HCT116 (cell line): ENCODE results near the gene FAH. TPM values are rescaled to one million over a fixed set of nuclear protein-coding genes. Genes with fewer than 3 reads are reported as not detected.

Source experiments
- ATAC-seq: fragments of 200-7000 bp; cut with Tn5 transposase; 2 replicates; pipeline ENCODE4 v1.9.1; 2020; ENCODE audit warnings: mild to moderate bottlenecking, moderate library complexity
- BruUV-seq: library from RNA; stranded (reverse); fragments of 400-500 nt; replicated peaks from 2 replicates; lab custom pipeline; 2021; lab: Mats Ljungman, UMichigan
- CTCF ChIA-PET: fragments of 300-600 bp; sonication (Branson Sonifier 250); formaldehyde crosslinking; loops from one replicate; lab custom pipeline; 2021; ENCODE audit warnings: antibody characterized with exemption; lab: Charles Lee
- POLR2A ChIA-PET: fragments of 300-600, 350-600 bp; sonication (Branson Sonifier 250); formaldehyde crosslinking; loops from one replicate; lab custom pipeline; 2021; ENCODE audit warnings: antibody characterized with exemption; lab: Charles Lee
- RAD21 ChIA-PET, 2 experiments: fragments of 300-600 bp; sonication (Branson Sonifier 250); formaldehyde crosslinking; loops; one replicate each; lab custom pipeline; 2023; ENCODE audit warnings: low total read pairs in 2 of 2; ENCODE audit not compliant: uncharacterized antibody in 2 of 2, unreplicated experiment in 2 of 2, low non-redundant PET in 1 of 2; lab: Charles Lee
- DNase-seq: peaks from one replicate; pipeline ENCODE4 v3.0.0-alpha.2; 2010; ENCODE audit warnings: low read depth, low spot score
- H2AFZ ChIP-seq: fragments of 200-600 bp; shearing (Covaris generic), sonication (generic); 2 replicates; pipeline ENCODE4 v1.6.1; 2017; ENCODE audit warnings: low read depth, mixed run types, mixed read lengths, antibody characterized with exemption, low read length; ENCODE audit not compliant: poor library complexity, severe bottlenecking
- H3K27ac ChIP-seq: 2 replicates; pipeline ENCODE4 v1.5.1; 2012; ENCODE audit warnings: low read depth, low read length
- H3K27me3 ChIP-seq: fragments of 200-600 bp; sonication (generic); 2 replicates; pipeline ENCODE4 v1.6.1; 2016; ENCODE audit warnings: mixed run types, low read length, mixed read lengths; ENCODE audit not compliant: insufficient read depth
- H3K36me3 ChIP-seq, 2 experiments: fragments of 200-500 bp in 1 of 2; fragments of 200-600 bp in 1 of 2; sonication (Bioruptor generic) in 1 of 2; sonication (generic) in 1 of 2; 2 replicates each; pipeline versions ENCODE4 v1.5.1 to v1.6.1; 2014 to 2016; ENCODE audit warnings: low read length in 2 of 2, inconsistent platforms in 1 of 2, mixed read lengths in 1 of 2, mixed run types in 1 of 2; ENCODE audit not compliant: insufficient read depth in 2 of 2, control insufficient read depth in 1 of 2
- H3K4me1 ChIP-seq, 2 experiments: fragments of 200-600 bp in 1 of 2; sonication (generic) in 1 of 2; 2 replicates each; pipeline versions ENCODE4 v1.5.1 to v1.6.1; 2012 to 2017; ENCODE audit warnings: low read length in 2 of 2, inconsistent platforms in 1 of 2, mild to moderate bottlenecking in 1 of 2, mixed read lengths in 1 of 2, mixed run types in 1 of 2, moderate library complexity in 1 of 2; ENCODE audit not compliant: insufficient read depth in 2 of 2, control insufficient read depth in 1 of 2
- H3K4me2 ChIP-seq: fragments of 200-600 bp; sonication (generic); 2 replicates; pipeline ENCODE4 v1.6.1; 2017; ENCODE audit warnings: mixed run types, low read length, mixed read lengths
- H3K4me3 ChIP-seq, 2 experiments: fragments of 200-600 bp in 1 of 2; sonication (generic) in 1 of 2; replicated peaks in 1 of 2; 2 replicates each; pipeline ENCODE4 v1.5.1; 2011 to 2016; ENCODE audit warnings: low read length in 2 of 2, control low read depth in 1 of 2, low read depth in 1 of 2, mild to moderate bottlenecking in 1 of 2, mixed read lengths in 1 of 2, mixed run types in 1 of 2
- H3K79me2 ChIP-seq: fragments of 200-600 bp; sonication (generic); 2 replicates; pipeline ENCODE4 v1.6.1; 2017; ENCODE audit warnings: mild to moderate bottlenecking, mixed run types, low read length, moderate library complexity, mixed read lengths; ENCODE audit not compliant: insufficient read depth
- H3K9ac ChIP-seq: fragments of 200-600 bp; sonication (generic); 2 replicates; pipeline ENCODE4 v1.6.1; 2016; ENCODE audit warnings: low read length, mixed read lengths
- H3K9me2 ChIP-seq: fragments of 200-600 bp; sonication (generic), shearing (Covaris generic); 2 replicates; pipeline ENCODE4 v1.6.1; 2017; ENCODE audit warnings: mixed run types, mild to moderate bottlenecking, moderate library complexity; ENCODE audit not compliant: insufficient read depth
- H3K9me3 ChIP-seq, 2 experiments: fragments of 200-500 bp in 1 of 2; fragments of 200-600 bp in 1 of 2; sonication (Bioruptor generic) in 1 of 2; sonication (generic) in 1 of 2; 2 replicates each; pipeline ENCODE4 v1.6.1; 2014 to 2017; ENCODE audit warnings: low read length in 2 of 2, mixed read lengths in 2 of 2, inconsistent platforms in 1 of 2, low read depth in 1 of 2, mild to moderate bottlenecking in 1 of 2, mixed run types in 1 of 2, moderate library complexity in 1 of 2; ENCODE audit not compliant: control insufficient read depth in 1 of 2, insufficient read depth in 1 of 2
- H4K20me1 ChIP-seq: fragments of 200-600 bp; sonication (generic), shearing (Covaris generic); 2 replicates; pipeline ENCODE4 v1.6.1; 2017; ENCODE audit warnings: mixed run types, mild to moderate bottlenecking, moderate library complexity; ENCODE audit not compliant: insufficient read depth
- CBX3 ChIP-seq: IDR thresholded peaks from 2 replicates; pipeline ENCODE4 v1.6.1; 2012; ENCODE audit warnings: low read depth
- CEBPB ChIP-seq: IDR thresholded peaks from 2 replicates; pipeline ENCODE4 v1.6.1; 2012; ENCODE audit warnings: low read depth
- CTCF ChIP-seq, 3 experiments: fragments of 200-600 bp in 1 of 3; sonication (generic) in 1 of 3; IDR thresholded peaks in 2 of 3; conservative IDR thresholded peaks in 1 of 3; 2 replicates each; pipeline ENCODE4 v1.5.1; 2012 to 2017; ENCODE audit warnings: low read depth in 2 of 3, low read length in 2 of 3, antibody characterized with exemption in 1 of 3, borderline replicate concordance in 1 of 3, control low read depth in 1 of 3, mild to moderate bottlenecking in 1 of 3, mixed read lengths in 1 of 3, mixed run types in 1 of 3, moderate library complexity in 1 of 3; ENCODE audit not compliant: insufficient read depth in 1 of 3
- EGR1 ChIP-seq: IDR thresholded peaks from 2 replicates; pipeline ENCODE4 v1.6.1; 2012; ENCODE audit warnings: low read depth
- ELF1 ChIP-seq: IDR thresholded peaks from 2 replicates; pipeline ENCODE4 v1.6.1; 2012; ENCODE audit warnings: low read depth, borderline replicate concordance
- EZH2 ChIP-seq: fragments of 200-600 bp; sonication (generic); IDR thresholded peaks from 2 replicates; pipeline ENCODE4 v1.6.1; 2017; ENCODE audit warnings: antibody characterized with exemption, mixed run types
- EZH2phosphoT487 ChIP-seq: fragments of 200-600 bp; IDR thresholded peaks from 2 replicates; pipeline ENCODE4 v1.6.1; 2018; ENCODE audit warnings: antibody characterized with exemption, borderline replicate concordance
- FOSL1 ChIP-seq: IDR thresholded peaks from 2 replicates; pipeline ENCODE4 v1.6.1; 2012; ENCODE audit warnings: low read depth
- JUND ChIP-seq: IDR thresholded peaks from 2 replicates; pipeline ENCODE4 v1.6.1; 2012
- RAD21 ChIP-seq: IDR thresholded peaks from 2 replicates; pipeline ENCODE4 v1.6.1; 2012; ENCODE audit warnings: low read depth, mild to moderate bottlenecking
- SIN3A ChIP-seq: IDR thresholded peaks from 2 replicates; pipeline ENCODE4 v1.6.1; 2012; ENCODE audit warnings: low read depth
- SP1 ChIP-seq: IDR thresholded peaks from 2 replicates; pipeline ENCODE4 v1.6.1; 2012; ENCODE audit warnings: low read depth
- TCF7L2 ChIP-seq: IDR thresholded peaks from 2 replicates; pipeline ENCODE4 v1.7.0; 2011; ENCODE audit warnings: borderline replicate concordance, inconsistent platforms; ENCODE audit not compliant: insufficient read depth, insufficient read length; ENCODE audit errors: extremely low read depth
- YY1 ChIP-seq: IDR thresholded peaks from 2 replicates; pipeline ENCODE4 v1.6.1; 2011; ENCODE audit warnings: low read length, low read depth, moderate library complexity, mild to moderate bottlenecking; ENCODE audit not compliant: insufficient replicate concordance; ENCODE audit errors: extremely low read depth
- ZBTB33 ChIP-seq: IDR thresholded peaks from 2 replicates; pipeline ENCODE4 v1.6.1; 2011; ENCODE audit warnings: mild to moderate bottlenecking, low read length, moderate library complexity; ENCODE audit not compliant: insufficient replicate concordance; ENCODE audit errors: extremely low read depth
- ZFX ChIP-seq: fragments of 450-650 bp; IDR thresholded peaks from 2 replicates; pipeline ENCODE4 v1.6.1; 2017
- ZNF274 ChIP-seq: fragments of 200-500 bp; sonication (Bioruptor generic); IDR thresholded peaks from 2 replicates; pipeline ENCODE4 v1.6.1; 2014; ENCODE audit warnings: mild to moderate bottlenecking, low read depth, low read length, inconsistent platforms
- intact Hi-C: fragments of 100-400 bp; cut with micrococcal nuclease; formaldehyde crosslinking; loops from 2 replicates; pipeline ENCODE4 v1.10.0; 2022
- total RNA-seq: library from RNA; stranded (reverse); gene quantifications from one replicate; pipeline ENCODE4 v1.2.1, GENCODE V29; 2021; ENCODE audit not compliant: unreplicated experiment
- TF ChIP-seq, protein P1 (sequence below): IDR thresholded peaks from 2 replicates; pipeline ENCODE4 v1.6.1; 2012
- TF ChIP-seq, protein P2 (sequence below): IDR thresholded peaks from 2 replicates; pipeline ENCODE4 v1.6.1; 2012; ENCODE audit warnings: low read depth
- TF ChIP-seq, protein P3 (sequence below): IDR thresholded peaks from 2 replicates; pipeline ENCODE4 v1.6.1; 2012

The FAH gene
- total RNA-seq, 1 experiment from 2014 or later, result 20.0 TPM

GRCh38 chr15:80141916-80142598 lies 10.7 kb upstream of the FAH start:
- Histone ChIP-seq H4K20me1 (no peaks in the 10 kb centered on the region), H3K9me2 (no peaks in the 10 kb centered on the region), H3K4me2 (no peak overlapping the region), H3K79me2 (no peaks in the 10 kb centered on the region), H3K9me3 (no peaks in the 10 kb centered on the region), H3K27me3 (no peaks in the 10 kb centered on the region), H3K4me3 (no peak overlapping the region), H3K27ac (no peak overlapping the region), H3K36me3 (no peaks in the 10 kb centered on the region), H2AFZ (no peak overlapping the region), H3K4me1 (no peaks in the 10 kb centered on the region), H3K9ac (no peak overlapping the region)
- TF ChIP-seq ELF1, result no peak
- TF ChIP-seq SIN3A, result no peak
- TF ChIP-seq, protein P1, sequence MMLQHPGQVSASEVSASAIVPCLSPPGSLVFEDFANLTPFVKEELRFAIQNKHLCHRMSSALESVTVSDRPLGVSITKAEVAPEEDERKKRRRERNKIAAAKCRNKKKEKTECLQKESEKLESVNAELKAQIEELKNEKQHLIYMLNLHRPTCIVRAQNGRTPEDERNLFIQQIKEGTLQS, result no peak
- TF ChIP-seq SP1, result no peak
- TF ChIP-seq ZNF274, result no peak
- TF ChIP-seq EZH2, result no peak
- TF ChIP-seq, protein P2, sequence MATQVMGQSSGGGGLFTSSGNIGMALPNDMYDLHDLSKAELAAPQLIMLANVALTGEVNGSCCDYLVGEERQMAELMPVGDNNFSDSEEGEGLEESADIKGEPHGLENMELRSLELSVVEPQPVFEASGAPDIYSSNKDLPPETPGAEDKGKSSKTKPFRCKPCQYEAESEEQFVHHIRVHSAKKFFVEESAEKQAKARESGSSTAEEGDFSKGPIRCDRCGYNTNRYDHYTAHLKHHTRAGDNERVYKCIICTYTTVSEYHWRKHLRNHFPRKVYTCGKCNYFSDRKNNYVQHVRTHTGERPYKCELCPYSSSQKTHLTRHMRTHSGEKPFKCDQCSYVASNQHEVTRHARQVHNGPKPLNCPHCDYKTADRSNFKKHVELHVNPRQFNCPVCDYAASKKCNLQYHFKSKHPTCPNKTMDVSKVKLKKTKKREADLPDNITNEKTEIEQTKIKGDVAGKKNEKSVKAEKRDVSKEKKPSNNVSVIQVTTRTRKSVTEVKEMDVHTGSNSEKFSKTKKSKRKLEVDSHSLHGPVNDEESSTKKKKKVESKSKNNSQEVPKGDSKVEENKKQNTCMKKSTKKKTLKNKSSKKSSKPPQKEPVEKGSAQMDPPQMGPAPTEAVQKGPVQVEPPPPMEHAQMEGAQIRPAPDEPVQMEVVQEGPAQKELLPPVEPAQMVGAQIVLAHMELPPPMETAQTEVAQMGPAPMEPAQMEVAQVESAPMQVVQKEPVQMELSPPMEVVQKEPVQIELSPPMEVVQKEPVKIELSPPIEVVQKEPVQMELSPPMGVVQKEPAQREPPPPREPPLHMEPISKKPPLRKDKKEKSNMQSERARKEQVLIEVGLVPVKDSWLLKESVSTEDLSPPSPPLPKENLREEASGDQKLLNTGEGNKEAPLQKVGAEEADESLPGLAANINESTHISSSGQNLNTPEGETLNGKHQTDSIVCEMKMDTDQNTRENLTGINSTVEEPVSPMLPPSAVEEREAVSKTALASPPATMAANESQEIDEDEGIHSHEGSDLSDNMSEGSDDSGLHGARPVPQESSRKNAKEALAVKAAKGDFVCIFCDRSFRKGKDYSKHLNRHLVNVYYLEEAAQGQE, result no peak
- no peak for TF ChIP-seq ZBTB33
- TF ChIP-seq, protein P3, sequence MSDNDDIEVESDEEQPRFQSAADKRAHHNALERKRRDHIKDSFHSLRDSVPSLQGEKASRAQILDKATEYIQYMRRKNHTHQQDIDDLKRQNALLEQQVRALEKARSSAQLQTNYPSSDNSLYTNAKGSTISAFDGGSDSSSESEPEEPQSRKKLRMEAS, result no peak
- TF ChIP-seq CTCF (IDR thresholded peaks at IDR 0.05 in 2 of 3, conservative IDR thresholded peaks at IDR 0.05 in 1 of 3; ENCODE audit: borderline replicate concordance in 1 of 3, insufficient read depth in 1 of 3, low read depth in 2 of 3, low read length in 2 of 3), result no peak
- no peak for TF ChIP-seq EGR1
- no peak for TF ChIP-seq EZH2phosphoT487
- TF ChIP-seq CBX3, result no peak
- no peak for TF ChIP-seq RAD21
- no peak for TF ChIP-seq FOSL1
- TF ChIP-seq JUND, result no peak
- no peak for TF ChIP-seq YY1
- no peak for TF ChIP-seq ZFX
- TF ChIP-seq TCF7L2, result no peak
- no peak for TF ChIP-seq CEBPB
- POLR2A ChIA-PET, result no interaction called here
- ATAC-seq, result no peak
- TSS peak; percentile 22 for BruUV-seq
- DNase-seq, result no peak
- intact Hi-C loops, result no loop called here
- RAD21 ChIA-PET, result interaction anchor here in 1 of 2 experiments (0.6 kb wide), 1 partner anchor 10 kb away, joined by 5 read pairs; the partner anchor contains the start of gene FAH
- CTCF ChIA-PET, result no interaction called here
